ENCODE measurements around the gene WNT5B.

DNA sequence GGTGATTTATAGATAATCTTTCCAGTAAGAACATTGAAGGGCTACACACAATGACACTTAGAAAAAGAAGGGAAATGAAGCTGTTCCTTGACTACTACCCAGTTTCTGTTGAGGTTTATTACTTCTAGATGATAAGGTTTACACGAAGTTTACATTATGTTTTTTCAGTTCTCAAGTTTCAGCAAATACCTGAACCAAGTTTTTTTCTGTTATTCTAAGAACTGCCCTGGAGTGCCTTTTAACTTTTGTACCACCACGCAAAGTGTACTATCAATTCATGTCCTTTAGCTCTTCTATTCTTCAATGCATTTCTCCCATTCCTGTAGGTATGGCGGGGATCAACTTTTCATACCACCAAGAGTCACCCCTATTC lies 40.5 kb upstream of the WNT5B start:
- TF ChIP-seq, protein P1, sequence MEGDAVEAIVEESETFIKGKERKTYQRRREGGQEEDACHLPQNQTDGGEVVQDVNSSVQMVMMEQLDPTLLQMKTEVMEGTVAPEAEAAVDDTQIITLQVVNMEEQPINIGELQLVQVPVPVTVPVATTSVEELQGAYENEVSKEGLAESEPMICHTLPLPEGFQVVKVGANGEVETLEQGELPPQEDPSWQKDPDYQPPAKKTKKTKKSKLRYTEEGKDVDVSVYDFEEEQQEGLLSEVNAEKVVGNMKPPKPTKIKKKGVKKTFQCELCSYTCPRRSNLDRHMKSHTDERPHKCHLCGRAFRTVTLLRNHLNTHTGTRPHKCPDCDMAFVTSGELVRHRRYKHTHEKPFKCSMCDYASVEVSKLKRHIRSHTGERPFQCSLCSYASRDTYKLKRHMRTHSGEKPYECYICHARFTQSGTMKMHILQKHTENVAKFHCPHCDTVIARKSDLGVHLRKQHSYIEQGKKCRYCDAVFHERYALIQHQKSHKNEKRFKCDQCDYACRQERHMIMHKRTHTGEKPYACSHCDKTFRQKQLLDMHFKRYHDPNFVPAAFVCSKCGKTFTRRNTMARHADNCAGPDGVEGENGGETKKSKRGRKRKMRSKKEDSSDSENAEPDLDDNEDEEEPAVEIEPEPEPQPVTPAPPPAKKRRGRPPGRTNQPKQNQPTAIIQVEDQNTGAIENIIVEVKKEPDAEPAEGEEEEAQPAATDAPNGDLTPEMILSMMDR (conservative IDR thresholded peaks at IDR 0.05), result no peak
- no peak for TF ChIP-seq EZH2 (IDR thresholded peaks at IDR 0.05; ENCODE audit: low read depth)
